Measurements from ENCODE around the gene VPS37C.

DNA sequence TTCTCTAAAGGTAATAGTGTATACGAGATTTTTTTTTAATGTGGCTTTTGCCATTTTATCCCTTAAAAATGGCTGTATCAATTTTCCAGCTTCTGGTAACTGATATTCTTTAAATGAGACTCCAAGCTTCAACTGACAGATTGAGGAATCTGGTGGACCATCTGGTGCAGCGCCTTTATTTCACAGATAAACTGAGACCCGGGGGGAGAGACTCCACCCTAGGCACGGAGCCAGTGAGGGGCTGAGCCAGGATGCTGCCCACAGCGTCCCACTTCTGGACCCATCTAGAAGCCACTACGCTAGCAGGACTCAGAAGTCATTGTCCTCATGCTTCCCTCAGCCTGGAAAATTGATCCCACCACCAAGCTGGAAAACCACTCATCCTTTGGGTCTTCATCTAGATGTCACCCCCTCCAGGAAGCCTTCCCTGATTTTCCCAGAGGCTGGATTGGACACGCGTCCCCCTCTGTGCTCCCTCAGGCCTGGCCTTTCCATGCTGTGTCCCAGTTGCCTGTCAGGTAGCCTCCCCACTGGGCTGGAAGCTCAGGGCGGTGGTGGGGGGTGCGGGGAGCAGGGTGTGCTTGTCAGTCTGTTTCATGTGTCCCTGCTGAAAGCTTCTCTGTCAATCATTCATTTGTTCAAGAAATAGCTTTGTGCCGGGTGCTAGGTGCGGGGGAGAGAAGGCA, 71.3 kb downstream of the VPS37C start:
- no peak for TF ChIP-seq CTCF (IDR thresholded peaks at IDR 0.05 in 8 of 11, conservative IDR thresholded peaks at IDR 0.05 in 3 of 11)
- TF ChIP-seq POLR2A (IDR thresholded peaks at IDR 0.05) = no peak
